DND-41 (cell line): Measurements from ENCODE around the gene JARID2.

Source experiments
- ATAC-seq: fragments of 200-7000 bp; cut with Tn5 transposase; 3 replicates; pipeline ENCODE4 v1.9.1; 2021; ENCODE audit warnings: low read depth; ENCODE audit not compliant: insufficient read depth
- DNase-seq: peaks from one replicate; pipeline ENCODE4 v3.0.0-alpha.2; 2020
- H2AFZ ChIP-seq: 2 replicates; pipeline ENCODE4 v1.6.0; 2012; ENCODE audit warnings: low read depth, low read length
- H3K27ac ChIP-seq: 2 replicates; pipeline ENCODE4 v1.5.1; 2012; ENCODE audit warnings: low read length, inconsistent platforms
- H3K27me3 ChIP-seq: fragments of 200-600 bp; sonication (generic); 2 replicates; pipeline ENCODE4 v1.6.0; 2012; ENCODE audit warnings: low read length, mild to moderate bottlenecking, inconsistent platforms; ENCODE audit not compliant: insufficient read depth, poor library complexity
- H3K36me3 ChIP-seq: 2 replicates; pipeline ENCODE4 v1.5.1; 2012; ENCODE audit warnings: low read length, inconsistent platforms; ENCODE audit not compliant: insufficient read depth
- H3K4me1 ChIP-seq: 2 replicates; pipeline ENCODE4 v1.5.1; 2012; ENCODE audit warnings: mild to moderate bottlenecking, low read length; ENCODE audit not compliant: insufficient read depth
- H3K4me2 ChIP-seq: 2 replicates; pipeline ENCODE4 v1.6.0; 2012; ENCODE audit warnings: mild to moderate bottlenecking, moderate library complexity, low read length, inconsistent platforms; ENCODE audit not compliant: insufficient read depth
- H3K4me3 ChIP-seq, 2 experiments: fragments of 200-600 bp in 1 of 2; shearing (Covaris generic) in 1 of 2; 2 replicates each; pipeline ENCODE4 v1.5.1; 2012 to 2016; ENCODE audit warnings: inconsistent platforms in 2 of 2, low read length in 2 of 2, mild to moderate bottlenecking in 2 of 2, low read depth in 1 of 2, moderate library complexity in 1 of 2
- H3K79me2 ChIP-seq: 2 replicates; pipeline ENCODE4 v1.6.0; 2012; ENCODE audit warnings: low read length, inconsistent platforms; ENCODE audit not compliant: insufficient read depth
- H3K9ac ChIP-seq: 2 replicates; pipeline ENCODE4 v1.6.0; 2012; ENCODE audit warnings: low read depth, mild to moderate bottlenecking, inconsistent platforms, low read length, moderate library complexity
- H3K9me3 ChIP-seq: 2 replicates; pipeline ENCODE4 v1.5.1; 2012; ENCODE audit warnings: low read length, moderate library complexity, mild to moderate bottlenecking, inconsistent platforms; ENCODE audit not compliant: insufficient read depth, severe bottlenecking
- H4K20me1 ChIP-seq: 2 replicates; pipeline ENCODE4 v1.6.0; 2012; ENCODE audit warnings: low read length; ENCODE audit not compliant: insufficient read depth
- EZH2 ChIP-seq: IDR thresholded peaks from 3 replicates; pipeline ENCODE4 v1.6.1; 2012; ENCODE audit warnings: borderline replicate concordance, low read depth, mild to moderate bottlenecking, moderate library complexity, low read length, inconsistent platforms; ENCODE audit not compliant: severe bottlenecking
- TF ChIP-seq, protein P1 (sequence below): IDR thresholded peaks from 2 replicates; pipeline ENCODE4 v1.5.1; 2012; ENCODE audit warnings: borderline replicate concordance, low read length, moderate library complexity, mild to moderate bottlenecking; ENCODE audit not compliant: poor library complexity, severe bottlenecking; ENCODE audit errors: extremely low read depth

The JARID2 gene

DNA sequence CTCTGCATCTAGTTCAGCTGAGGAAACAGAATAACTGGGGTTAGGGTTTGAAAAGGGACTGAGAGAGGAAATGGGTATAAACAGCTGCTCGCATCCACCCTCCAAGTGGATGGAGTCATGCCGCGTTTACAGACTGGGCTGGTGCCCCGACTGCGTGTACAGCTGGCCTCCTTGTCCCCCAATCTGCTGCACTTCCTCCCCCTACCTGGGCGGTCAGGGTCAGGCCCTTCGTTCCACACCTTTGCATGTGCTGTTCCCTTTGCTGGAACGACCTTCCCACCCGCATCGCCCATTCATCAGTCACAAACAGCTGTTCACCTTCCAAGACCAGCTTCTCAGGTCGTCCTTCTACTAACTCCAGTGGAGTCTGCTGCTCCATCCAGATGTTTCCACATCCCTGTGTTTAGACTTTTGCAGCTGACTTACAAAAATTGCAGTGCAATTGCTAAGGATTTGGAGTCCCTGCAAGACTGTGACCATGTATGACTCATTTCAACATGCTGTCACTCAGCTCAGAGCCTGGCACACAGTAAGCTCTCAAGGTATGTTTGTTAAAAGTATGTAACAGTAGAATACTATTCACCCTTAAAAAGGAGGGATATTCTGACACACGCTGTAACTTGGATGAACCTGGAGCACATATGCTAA, 287.6 kb downstream of the JARID2 start:
- DNase-seq (no peak), ATAC-seq (no peak)
- no peak for TF ChIP-seq EZH2
- TF ChIP-seq, protein P1, sequence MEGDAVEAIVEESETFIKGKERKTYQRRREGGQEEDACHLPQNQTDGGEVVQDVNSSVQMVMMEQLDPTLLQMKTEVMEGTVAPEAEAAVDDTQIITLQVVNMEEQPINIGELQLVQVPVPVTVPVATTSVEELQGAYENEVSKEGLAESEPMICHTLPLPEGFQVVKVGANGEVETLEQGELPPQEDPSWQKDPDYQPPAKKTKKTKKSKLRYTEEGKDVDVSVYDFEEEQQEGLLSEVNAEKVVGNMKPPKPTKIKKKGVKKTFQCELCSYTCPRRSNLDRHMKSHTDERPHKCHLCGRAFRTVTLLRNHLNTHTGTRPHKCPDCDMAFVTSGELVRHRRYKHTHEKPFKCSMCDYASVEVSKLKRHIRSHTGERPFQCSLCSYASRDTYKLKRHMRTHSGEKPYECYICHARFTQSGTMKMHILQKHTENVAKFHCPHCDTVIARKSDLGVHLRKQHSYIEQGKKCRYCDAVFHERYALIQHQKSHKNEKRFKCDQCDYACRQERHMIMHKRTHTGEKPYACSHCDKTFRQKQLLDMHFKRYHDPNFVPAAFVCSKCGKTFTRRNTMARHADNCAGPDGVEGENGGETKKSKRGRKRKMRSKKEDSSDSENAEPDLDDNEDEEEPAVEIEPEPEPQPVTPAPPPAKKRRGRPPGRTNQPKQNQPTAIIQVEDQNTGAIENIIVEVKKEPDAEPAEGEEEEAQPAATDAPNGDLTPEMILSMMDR = no peak
- peaks cover 4% of the 10 kb centered on the region; the same call in 1 of the 2 replicates for H3K79me2 ChIP-seq
- H4K20me1 ChIP-seq = peaks cover 11% of the 10 kb centered on the region; the same call in 1 of the 2 replicates
- no peak overlapping the region for H2AFZ ChIP-seq
- no peaks in the 10 kb centered on the region for H3K4me1 ChIP-seq
- H3K9me3 ChIP-seq = no peaks in the 10 kb centered on the region
- peaks cover 48% of the 10 kb centered on the region for H3K36me3 ChIP-seq
- no peak overlapping the region for H3K4me2 ChIP-seq
- H3K27ac ChIP-seq = no peak overlapping the region
- H3K27me3 ChIP-seq = no peaks in the 10 kb centered on the region
- H3K4me3 ChIP-seq = no peak overlapping the region
- H3K9ac ChIP-seq = no peak overlapping the region

DNA sequence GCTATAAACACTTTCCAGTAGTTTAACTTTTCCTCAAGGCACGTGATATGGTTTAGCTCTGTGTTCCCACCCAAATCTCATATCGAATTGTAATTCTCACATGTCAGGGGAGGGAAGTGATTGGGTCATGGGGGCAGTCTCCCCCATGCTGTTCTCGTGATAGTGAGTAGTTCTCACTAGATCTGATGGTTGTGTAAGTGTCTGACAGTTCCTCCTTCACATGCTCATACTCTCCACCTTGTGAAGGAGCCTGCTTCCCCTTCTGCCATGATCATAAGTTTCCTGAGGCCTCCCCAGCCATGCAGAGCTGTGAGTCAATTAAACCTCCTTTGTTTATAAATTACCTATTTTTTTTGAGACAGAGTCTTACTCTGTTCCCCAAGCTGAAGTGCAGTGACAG, 289.1 kb downstream of the JARID2 start:
- H3K27ac ChIP-seq = no peak overlapping the region
- H3K79me2 ChIP-seq = peaks cover 7% of the 10 kb centered on the region; the same call in 1 of the 2 replicates
- no peak for ATAC-seq
- no peak for DNase-seq
- no peak overlapping the region for H3K9ac ChIP-seq
- H3K4me2 ChIP-seq = no peak overlapping the region
- TF ChIP-seq EZH2 = no peak
- TF ChIP-seq, protein P1 = no peak
- H2AFZ ChIP-seq = no peak overlapping the region
- H3K36me3 ChIP-seq = peaks cover 33% of the 10 kb centered on the region
- H3K27me3 ChIP-seq = no peaks in the 10 kb centered on the region
- no peak overlapping the region for H3K4me3 ChIP-seq
- H3K4me1 ChIP-seq = no peaks in the 10 kb centered on the region
- H3K9me3 ChIP-seq = no peaks in the 10 kb centered on the region
- peaks cover 11% of the 10 kb centered on the region; the same call in 1 of the 2 replicates for H4K20me1 ChIP-seq

DNA sequence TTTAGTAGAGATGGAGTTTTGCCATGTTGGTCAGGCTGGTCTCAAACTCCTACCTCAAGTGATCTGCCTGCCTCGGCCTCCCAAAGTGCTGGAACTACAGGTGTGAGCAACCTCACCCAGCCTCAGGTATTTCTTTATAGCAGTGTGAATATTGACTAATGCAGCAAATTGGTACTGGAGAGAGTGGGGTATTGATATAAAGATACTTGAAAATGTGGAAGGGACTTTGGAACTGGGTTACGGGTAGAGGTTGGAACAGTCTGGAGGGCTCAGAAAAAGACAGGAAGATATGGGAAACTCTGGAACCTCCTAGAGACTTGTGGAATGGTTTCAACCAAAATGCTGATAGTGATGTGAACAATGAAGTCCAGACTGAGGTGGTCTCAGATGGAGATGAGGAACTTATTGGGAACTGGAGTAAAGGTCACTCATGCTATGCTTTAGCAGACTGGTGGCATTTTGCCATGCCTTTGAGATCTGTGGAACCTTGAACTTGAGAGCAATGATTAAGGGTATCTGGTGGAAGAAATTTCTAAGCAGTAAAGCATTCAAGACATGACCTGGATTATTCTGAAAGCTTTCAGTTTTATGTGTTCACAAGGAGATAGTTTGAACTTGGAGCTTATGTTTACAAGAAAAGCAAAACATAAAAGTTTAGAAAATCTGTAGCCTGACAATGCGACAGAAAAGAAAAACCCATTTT, 289.8 kb downstream of the JARID2 start:
- peaks cover 26% of the 10 kb centered on the region for H3K36me3 ChIP-seq
- no peak overlapping the region for H3K4me2 ChIP-seq
- DNase-seq (no peak), ATAC-seq (no peak)
- H3K27ac ChIP-seq = no peak overlapping the region
- H3K4me3 ChIP-seq = no peak overlapping the region
- no peak overlapping the region for H2AFZ ChIP-seq
- no peaks in the 10 kb centered on the region for H3K4me1 ChIP-seq
- no peaks in the 10 kb centered on the region for H3K9me3 ChIP-seq
- no peak for TF ChIP-seq EZH2
- TF ChIP-seq, protein P1 = no peak
- H3K9ac ChIP-seq = no peak overlapping the region
- H3K27me3 ChIP-seq = no peaks in the 10 kb centered on the region
- peaks cover 7% of the 10 kb centered on the region; the same call in 1 of the 2 replicates for H3K79me2 ChIP-seq
- peaks cover 11% of the 10 kb centered on the region; the same call in 1 of the 2 replicates for H4K20me1 ChIP-seq
